NCI-H226 (cell line): ENCODE measurements around the gene LONP2.
"Not testable (repeated sequence)": the region's sequence is repeated elsewhere in the genome, so short reads cannot be mapped to it uniquely, and the experiment has no call there.

Source experiments
- DNase-seq: peaks from one replicate; pipeline ENCODE4 v3.0.0-alpha.2; 2015

Gene LONP2

GRCh38 chr16:48347191-48347865 lies 103.2 kb downstream of the LONP2 start:
- DNase-seq = no peak

DNA sequence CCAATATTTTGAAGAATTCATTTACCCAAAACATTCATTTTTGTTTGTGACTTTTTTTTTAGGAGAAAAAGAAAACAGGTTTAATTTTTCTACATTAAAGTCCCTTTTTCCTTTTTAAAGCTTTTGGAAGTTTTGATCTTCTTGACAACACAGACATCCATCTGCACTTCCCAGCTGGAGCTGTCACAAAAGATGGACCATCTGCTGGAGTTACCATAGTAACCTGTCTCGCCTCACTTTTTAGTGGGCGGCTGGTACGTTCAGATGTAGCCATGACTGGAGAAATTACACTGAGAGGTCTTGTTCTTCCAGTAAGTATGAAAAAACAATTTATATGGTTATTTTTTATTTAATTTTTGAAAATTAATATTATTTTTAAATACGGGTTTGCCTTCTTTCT lies 103.9 kb downstream of the LONP2 start:
- DNase-seq = no peak

- DNase-seq = no peak
These were observed 106.6 kb downstream of the LONP2 start for GRCh38 chr16:48350736-48351135.

DNA sequence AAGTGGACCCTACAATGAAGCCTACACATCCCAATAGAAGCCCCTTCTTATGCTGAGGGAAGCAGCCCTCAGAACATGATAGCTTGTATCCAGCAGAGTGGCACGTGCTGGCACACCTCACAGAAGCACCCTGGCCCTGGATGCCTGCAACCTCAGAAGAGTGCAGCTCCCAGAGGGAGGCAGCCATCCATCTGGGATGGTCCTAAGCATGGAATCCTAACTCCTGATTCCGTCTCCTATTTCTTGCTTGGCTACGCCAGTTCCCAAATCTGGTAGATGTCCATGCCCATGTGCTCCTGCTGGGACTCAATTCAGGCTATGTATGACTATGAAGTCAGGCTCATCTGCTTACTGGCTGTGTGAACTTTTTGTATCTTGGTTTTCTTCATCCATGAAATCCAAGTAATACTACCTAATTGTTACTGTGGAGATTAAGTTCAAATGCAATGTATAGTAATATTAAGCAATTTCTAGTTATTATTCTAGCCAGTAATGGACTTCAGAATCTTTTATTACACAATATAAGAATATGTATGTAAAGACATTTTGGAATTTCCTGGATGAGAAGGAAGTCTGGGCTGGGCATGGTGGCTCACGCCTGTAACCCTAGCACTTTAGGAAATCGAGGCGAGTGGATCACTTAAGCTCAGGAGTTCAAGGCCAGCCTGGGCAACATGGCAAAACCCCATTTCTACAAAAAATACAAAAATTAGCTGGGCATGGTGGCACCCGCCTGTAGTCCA lies 108.7 kb downstream of the LONP2 start:
- DNase-seq = no peak

GRCh38 chr16:48353565-48354163 lies 109.6 kb downstream of the LONP2 start:
- peak; percentile 24 for DNase-seq

DNA sequence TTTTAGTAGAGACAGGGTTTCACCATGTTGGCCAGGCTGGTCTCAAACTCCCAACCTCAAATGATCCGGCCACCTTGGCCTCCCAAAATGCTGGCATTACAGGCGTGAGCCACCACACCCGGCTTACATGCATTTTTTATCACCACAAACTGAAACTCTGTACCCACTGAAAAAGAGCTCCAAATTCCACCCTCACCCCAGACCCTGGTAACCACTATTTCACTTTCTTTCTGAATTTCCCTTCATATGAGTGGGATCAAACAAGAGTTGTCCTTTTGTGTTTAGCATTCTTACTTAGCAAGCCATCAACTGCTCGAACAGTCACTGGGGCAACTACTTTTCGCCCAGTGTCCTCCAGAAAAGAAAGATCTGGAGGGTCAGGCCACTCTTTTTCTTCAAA lies 110.3 kb downstream of the LONP2 start:
- not testable (repeated sequence) for DNase-seq

GRCh38 chr16:48354877-48355855 lies 111.1 kb downstream of the LONP2 start:
- no peak for DNase-seq

- DNase-seq = no peak
These were observed 112.7 kb downstream of the LONP2 start for GRCh38 chr16:48356633-48357376.

DNA sequence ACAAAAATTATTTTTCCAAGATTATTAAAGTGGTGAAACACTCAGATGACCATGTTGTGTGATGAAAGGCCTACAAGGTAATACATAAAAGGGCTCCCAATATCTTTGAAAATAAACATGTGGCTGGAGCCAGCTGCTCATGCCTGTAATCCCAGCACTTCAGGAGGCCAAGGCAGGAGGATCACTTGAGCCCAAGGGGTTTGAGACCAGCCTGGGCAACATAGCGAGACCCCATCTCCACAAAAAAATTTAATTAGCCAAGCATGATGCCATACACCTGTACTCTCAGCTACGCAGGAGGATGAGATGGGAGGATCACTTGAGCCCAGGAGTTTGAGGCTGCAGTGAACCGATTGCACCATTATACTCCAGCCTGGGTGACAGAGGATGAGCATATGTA lies 114.3 kb downstream of the LONP2 start:
- no peak for DNase-seq

- DNase-seq = no peak
These were observed 115.9 kb downstream of the LONP2 start for GRCh38 chr16:48359983-48360382.

GRCh38 chr16:48361012-48361411 lies 116.9 kb downstream of the LONP2 start:
- no peak for DNase-seq

GRCh38 chr16:48361540-48362144 lies 117.5 kb downstream of the LONP2 start:
- no peak for DNase-seq

- DNase-seq = no peak
These were observed 121.0 kb downstream of the LONP2 start for GRCh38 chr16:48365025-48365600.

- peak; percentile 78 for DNase-seq
These were observed 121.6 kb downstream of the LONP2 start for GRCh38 chr16:48365601-48366164.

DNA sequence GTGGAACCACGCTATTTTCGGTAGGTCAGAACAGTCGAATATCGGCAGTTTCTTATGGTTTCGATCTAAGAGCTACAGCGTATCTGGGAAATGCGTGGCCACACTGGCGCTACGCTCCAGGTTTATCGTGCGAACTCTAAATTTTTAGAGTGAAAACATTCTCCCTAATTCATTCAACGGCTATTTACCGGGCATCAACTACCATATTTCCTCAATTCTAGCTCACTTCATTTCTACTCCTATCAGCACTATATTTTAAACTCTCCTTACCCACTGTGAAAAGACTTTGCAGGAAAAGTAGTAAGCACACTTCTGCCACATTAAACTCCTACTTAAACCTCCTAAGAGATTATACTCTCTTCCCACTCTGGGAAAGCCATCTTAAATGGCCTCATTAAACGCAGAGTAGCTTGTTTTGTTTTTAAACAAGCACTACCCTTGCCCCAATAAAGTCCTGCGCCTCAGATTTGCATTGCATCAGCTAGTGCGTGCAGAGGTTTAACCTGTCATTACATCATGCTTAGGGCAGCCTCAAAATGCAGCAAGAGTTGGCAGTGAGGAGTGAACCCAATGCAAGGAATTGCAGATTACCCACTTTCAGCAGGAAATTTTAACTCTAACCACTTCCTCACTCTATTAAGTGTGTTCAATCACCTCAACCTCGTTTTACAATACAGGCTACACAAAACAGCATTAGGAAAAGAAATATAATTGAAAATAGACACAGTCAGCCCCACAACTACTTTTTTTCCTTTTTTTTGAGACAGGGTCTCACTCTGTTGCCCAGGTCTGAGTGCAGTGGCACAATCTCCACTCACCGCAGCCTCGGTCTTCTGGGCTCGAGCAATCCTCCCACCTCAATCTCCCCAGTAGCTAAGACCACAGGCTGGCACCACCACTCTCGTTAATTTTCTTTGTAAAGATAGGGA lies 122.3 kb downstream of the LONP2 start:
- peak; percentile 81 for DNase-seq

DNA sequence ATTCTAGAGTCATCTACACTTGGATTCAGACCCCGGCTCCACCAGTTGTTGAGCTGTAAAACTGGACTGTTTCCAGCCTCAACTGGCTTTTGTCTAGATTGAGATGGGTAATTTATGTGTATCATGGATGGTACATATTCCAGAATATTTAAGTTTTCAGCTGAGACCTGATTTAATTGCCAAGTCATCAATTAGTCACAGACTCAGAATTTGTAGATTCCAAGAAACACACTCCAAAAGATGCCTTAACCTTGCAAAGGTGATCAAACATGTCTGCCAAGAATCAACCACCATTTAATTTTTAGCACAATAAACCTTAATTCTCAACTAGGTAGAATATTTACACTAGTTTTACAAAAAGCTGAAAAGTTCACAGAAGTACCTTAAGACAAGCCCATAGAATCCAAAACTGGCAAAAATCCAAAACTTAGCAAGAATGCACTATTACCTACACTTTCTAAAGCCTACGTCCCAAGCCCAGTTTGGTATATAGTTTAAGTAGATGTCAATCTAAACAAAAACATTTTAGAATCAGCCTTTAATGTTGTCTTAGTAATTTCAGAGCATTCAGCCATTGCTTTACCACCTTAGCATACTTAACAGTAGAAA lies 123.4 kb downstream of the LONP2 start:
- DNase-seq = no peak

GRCh38 chr16:48369765-48370164 lies 125.7 kb downstream of the LONP2 start:
- no peak for DNase-seq

DNA sequence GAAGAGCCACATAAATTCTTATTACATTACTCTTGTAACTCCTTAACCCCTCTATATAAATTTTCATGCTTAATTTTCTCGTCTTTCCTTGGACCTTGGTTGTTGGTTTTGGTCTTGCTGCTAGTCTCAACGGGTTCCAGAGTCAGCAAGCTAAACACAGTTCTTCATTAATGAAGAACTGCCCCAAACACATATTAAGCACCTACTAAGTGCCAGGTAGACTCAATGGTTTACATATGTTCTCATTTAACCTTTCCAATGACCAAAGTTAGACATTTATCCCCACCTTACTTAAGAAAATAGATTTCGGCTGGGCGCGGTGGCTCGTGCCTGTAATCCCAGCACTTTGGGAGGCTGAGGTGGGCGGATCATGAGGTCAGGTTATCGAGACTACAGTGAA lies 126.1 kb downstream of the LONP2 start:
- no peak for DNase-seq

- not testable (repeated sequence) for DNase-seq
These were observed 126.7 kb downstream of the LONP2 start for GRCh38 chr16:48370668-48371392.
